Cerebellar cortex (tissue), 1 donor: Measurements from ENCODE around the gene PDAP1.
"Not testable (repeated sequence)": the region's sequence is repeated elsewhere in the genome, so short reads cannot be mapped to it uniquely, and the experiment has no call there.

ENCODE experiments used
- DNase-seq: peaks from one replicate; pipeline ENCODE4 v3.0.0-alpha.2; 2015; ENCODE audit warnings: low spot score

The PDAP1 gene

GRCh38 chr7:99408379-99409191 is at the start of gene PDAP1, which contains the start of gene BUD31:
Gene PDAP1 (minus strand): TSS chr7:99408597. CDS start chr7:99408548, 49 bp downstream.
Gene BUD31 (plus strand): TSS chr7:99408969. CDS start chr7:99411093, 2,124 bp downstream.
- DNase-seq, result peak; percentile 96

- no peak for DNase-seq
Measured at GRCh38 chr7:99457650-99458493, 49.5 kb upstream of the PDAP1 start.

GRCh38 chr7:99457050-99457649 is 48.8 kb upstream of the PDAP1 start:
- no peak for DNase-seq

GRCh38 chr7:99456288-99456687 is 47.9 kb upstream of the PDAP1 start:
- no peak for DNase-seq

GRCh38 chr7:99455874-99456273 is 47.5 kb upstream of the PDAP1 start:
- DNase-seq, result no peak

- DNase-seq, result no peak
Measured at GRCh38 chr7:99453105-99453504, 44.7 kb upstream of the PDAP1 start.

GRCh38 chr7:99452541-99452940 is 44.1 kb upstream of the PDAP1 start:
- DNase-seq, result no peak

GRCh38 chr7:99451936-99452335 is 43.5 kb upstream of the PDAP1 start:
- no peak for DNase-seq

GRCh38 chr7:99449326-99449725 is 40.9 kb upstream of the PDAP1 start:
- DNase-seq, result no peak

GRCh38 chr7:99448855-99449254 is 40.5 kb upstream of the PDAP1 start:
- DNase-seq, result no peak

- no peak for DNase-seq
Measured at GRCh38 chr7:99447943-99448342, 39.5 kb upstream of the PDAP1 start.

- no peak for DNase-seq
Measured at GRCh38 chr7:99446096-99446495, 37.7 kb upstream of the PDAP1 start.

- no peak for DNase-seq
Measured at GRCh38 chr7:99440195-99440594, 31.8 kb upstream of the PDAP1 start.

GRCh38 chr7:99438573-99439480 is 30.4 kb upstream of the PDAP1 start, which contains the start of the genes CPSF4 and PTCD1:
Gene CPSF4 (plus strand): TSS chr7:99438943. CDS start chr7:99439083, 140 bp downstream.
Gene PTCD1 (minus strand): TSS chr7:99438798. CDS start chr7:99435242, 3,556 bp downstream.
- peak; percentile 94 for DNase-seq

- DNase-seq, result no peak
Measured at GRCh38 chr7:99437946-99438572, 29.7 kb upstream of the PDAP1 start.

GRCh38 chr7:99433158-99433557 is 24.8 kb upstream of the PDAP1 start:
- no peak for DNase-seq

GRCh38 chr7:99431756-99432540 is 23.6 kb upstream of the PDAP1 start:
- not testable (repeated sequence) for DNase-seq

- no peak for DNase-seq
Measured at GRCh38 chr7:99429756-99430155, 21.4 kb upstream of the PDAP1 start.

GRCh38 chr7:99428972-99429566 is 20.7 kb upstream of the PDAP1 start:
- no peak for DNase-seq
